DND-41 (cell line): ENCODE results near the gene C21orf91.

Source experiments
- EZH2 ChIP-seq: IDR thresholded peaks from 3 replicates; pipeline ENCODE4 v1.6.1; 2012; ENCODE audit warnings: borderline replicate concordance, low read depth, mild to moderate bottlenecking, moderate library complexity, low read length, inconsistent platforms; ENCODE audit not compliant: severe bottlenecking
- TF ChIP-seq, protein P1 (sequence below): IDR thresholded peaks from 2 replicates; pipeline ENCODE4 v1.5.1; 2012; ENCODE audit warnings: borderline replicate concordance, low read length, moderate library complexity, mild to moderate bottlenecking; ENCODE audit not compliant: poor library complexity, severe bottlenecking; ENCODE audit errors: extremely low read depth

DNA sequence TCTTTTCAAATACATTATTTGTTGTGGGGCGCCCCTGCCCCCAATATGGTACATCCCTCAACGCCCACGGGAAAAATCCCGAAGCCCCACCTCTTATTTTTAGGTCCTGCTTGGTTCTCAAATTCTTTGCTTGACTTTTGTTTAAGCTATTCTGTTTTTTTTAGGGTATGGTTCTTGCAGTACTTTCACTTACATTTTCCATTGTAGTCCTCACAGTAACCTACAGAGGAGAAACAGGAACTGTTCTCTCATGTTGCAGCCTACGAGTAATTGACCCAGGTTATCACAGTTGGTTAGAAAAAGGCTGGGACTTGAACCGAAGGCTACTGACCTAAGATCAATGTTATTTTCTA, 697 bp upstream of the C21orf91 start:
- TF ChIP-seq, protein P1, sequence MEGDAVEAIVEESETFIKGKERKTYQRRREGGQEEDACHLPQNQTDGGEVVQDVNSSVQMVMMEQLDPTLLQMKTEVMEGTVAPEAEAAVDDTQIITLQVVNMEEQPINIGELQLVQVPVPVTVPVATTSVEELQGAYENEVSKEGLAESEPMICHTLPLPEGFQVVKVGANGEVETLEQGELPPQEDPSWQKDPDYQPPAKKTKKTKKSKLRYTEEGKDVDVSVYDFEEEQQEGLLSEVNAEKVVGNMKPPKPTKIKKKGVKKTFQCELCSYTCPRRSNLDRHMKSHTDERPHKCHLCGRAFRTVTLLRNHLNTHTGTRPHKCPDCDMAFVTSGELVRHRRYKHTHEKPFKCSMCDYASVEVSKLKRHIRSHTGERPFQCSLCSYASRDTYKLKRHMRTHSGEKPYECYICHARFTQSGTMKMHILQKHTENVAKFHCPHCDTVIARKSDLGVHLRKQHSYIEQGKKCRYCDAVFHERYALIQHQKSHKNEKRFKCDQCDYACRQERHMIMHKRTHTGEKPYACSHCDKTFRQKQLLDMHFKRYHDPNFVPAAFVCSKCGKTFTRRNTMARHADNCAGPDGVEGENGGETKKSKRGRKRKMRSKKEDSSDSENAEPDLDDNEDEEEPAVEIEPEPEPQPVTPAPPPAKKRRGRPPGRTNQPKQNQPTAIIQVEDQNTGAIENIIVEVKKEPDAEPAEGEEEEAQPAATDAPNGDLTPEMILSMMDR = no peak
- TF ChIP-seq EZH2 = no peak
